IPS DF 6.9 (cell line): ENCODE data around the gene LEF1.

Experiments
- DNase-seq: peaks from one replicate; pipeline ENCODE4 v3.0.0-alpha.2; 2013; ENCODE audit warnings: low read depth, low spot score
- H3K27ac ChIP-seq: one replicate; pipeline ENCODE4 v1.5.1; 2013; ENCODE audit warnings: low read length, control low read depth
- H3K27me3 ChIP-seq: 2 replicates; pipeline ENCODE4 v1.6.1; 2013; ENCODE audit warnings: mild to moderate bottlenecking, low read length; ENCODE audit not compliant: control insufficient read depth, insufficient read depth
- H3K36me3 ChIP-seq: 2 replicates; pipeline ENCODE4 v1.6.1; 2013; ENCODE audit warnings: low read length; ENCODE audit not compliant: control insufficient read depth, insufficient read depth
- H3K4me1 ChIP-seq: 2 replicates; pipeline ENCODE4 v1.6.1; 2013; ENCODE audit warnings: low read length; ENCODE audit not compliant: control insufficient read depth, insufficient read depth
- H3K4me3 ChIP-seq: 2 replicates; pipeline ENCODE4 v1.5.1; 2013; ENCODE audit warnings: mild to moderate bottlenecking, low read length
- H3K9me3 ChIP-seq: 2 replicates; pipeline ENCODE4 v1.6.1; 2013; ENCODE audit warnings: low read length, inconsistent platforms; ENCODE audit not compliant: control insufficient read depth, insufficient read depth
- WGBS: extraction: QIAGEN DNeasy Blood & Tissue Kit; methylation state at CpG from one replicate; pipeline ENCODE4 v1.1.7; 2013; ENCODE audit warnings: mixed read lengths, missing lambda C conversion rate; ENCODE audit not compliant: insufficient read length, insufficient coverage; 5-methylcytosine and 5-hydroxymethylcytosine counted together

Gene LEF1

DNA sequence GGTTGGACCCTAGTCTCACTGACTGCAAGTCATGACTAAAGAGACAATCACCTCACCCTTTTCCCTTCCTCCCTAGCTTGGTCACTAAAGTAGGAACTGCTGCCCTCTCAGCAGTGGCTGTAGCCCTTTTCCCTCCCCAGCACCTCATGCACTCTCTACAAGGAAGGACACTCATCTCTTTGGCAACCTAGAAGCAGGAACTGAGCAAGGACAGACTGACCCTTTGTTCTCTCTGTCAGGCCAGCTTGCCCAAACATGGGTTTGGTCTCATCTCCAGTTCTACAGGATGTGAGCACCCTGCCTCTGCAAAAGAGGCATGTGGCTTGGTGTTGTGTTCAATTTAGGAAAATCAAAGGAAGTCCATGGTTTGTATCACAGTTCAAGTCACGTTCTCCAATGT, 15.8 kb downstream of the LEF1 start:
- H3K36me3 ChIP-seq: no peaks in the 10 kb centered on the region
- H3K4me3 ChIP-seq: no peak overlapping the region
- no peak overlapping the region for H3K27ac ChIP-seq
- no CpG with 5 or more reads among the region's 1 CpG for WGBS
- no peak for DNase-seq
- no peaks in the 10 kb centered on the region for H3K4me1 ChIP-seq
- no peaks in the 10 kb centered on the region for H3K9me3 ChIP-seq
- no peaks in the 10 kb centered on the region for H3K27me3 ChIP-seq

DNA sequence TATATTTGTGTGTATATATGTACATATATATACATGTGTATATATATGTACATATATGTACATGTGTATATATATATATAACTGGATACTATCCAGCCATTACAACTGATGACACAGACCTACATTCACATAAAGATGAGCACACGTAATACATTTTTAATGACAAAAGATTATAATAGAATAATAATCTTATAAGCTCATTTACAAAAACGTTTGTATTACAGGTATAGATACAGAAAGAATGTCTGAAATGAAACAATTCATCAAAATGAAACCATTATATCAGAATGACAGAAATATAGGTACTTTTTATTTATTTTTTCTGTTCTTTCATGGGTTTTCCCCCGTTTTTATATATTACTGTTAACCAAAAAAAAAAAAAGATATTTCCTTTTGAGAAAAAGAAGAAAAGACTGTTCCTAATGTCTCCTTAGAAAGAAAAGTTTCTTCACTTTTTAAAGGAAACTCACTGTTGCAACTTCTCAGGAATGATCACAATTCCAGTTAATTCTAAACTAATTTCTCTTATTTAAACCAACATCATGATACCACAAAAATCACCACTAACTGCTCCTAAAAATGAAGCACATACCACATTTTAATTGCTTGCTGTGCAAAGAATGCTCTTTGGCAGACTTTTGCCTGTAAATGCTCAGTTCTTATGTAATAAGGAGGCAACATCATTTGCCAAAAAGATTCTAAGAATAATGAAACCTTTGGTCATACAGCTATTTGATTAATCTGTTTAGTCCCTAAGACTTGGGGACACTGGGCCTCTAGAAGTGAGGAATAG, 18.9 kb downstream of the LEF1 start:
- Histone ChIP-seq H3K4me1 (no peaks in the 10 kb centered on the region), H3K27ac (no peak overlapping the region), H3K36me3 (no peaks in the 10 kb centered on the region), H3K9me3 (no peaks in the 10 kb centered on the region), H3K4me3 (no peak overlapping the region), H3K27me3 (no peaks in the 10 kb centered on the region)
- WGBS: no CpG with 5 or more reads among the region's 3 CpGs
- DNase-seq: no peak

DNA sequence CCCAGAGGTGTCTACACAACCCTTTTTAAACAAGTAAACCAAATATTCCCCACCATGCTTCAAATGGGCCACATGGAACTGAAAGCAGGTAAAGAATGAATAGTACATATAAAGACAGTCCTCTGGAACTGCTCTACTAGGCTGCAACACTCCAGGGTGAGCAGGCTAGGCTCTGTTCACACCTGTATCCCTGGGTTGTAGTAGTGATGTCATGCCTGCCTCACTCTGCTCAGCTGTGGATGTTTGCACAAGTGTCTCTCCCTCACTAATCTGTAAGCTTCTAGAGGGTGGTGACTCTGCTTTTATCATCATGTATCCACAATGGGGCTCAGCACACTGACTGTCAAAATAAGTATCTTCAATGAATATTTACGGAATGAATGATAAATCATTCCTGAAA, 20.4 kb downstream of the LEF1 start:
- Histone ChIP-seq H3K27me3 (no peaks in the 10 kb centered on the region; the same call in 1 of the 2 replicates), H3K9me3 (no peaks in the 10 kb centered on the region), H3K4me3 (no peak overlapping the region), H3K4me1 (no peaks in the 10 kb centered on the region), H3K36me3 (no peaks in the 10 kb centered on the region), H3K27ac (no peak overlapping the region)
- no CpG with 5 or more reads among the region's 1 CpG for WGBS
- DNase-seq: no peak

DNA sequence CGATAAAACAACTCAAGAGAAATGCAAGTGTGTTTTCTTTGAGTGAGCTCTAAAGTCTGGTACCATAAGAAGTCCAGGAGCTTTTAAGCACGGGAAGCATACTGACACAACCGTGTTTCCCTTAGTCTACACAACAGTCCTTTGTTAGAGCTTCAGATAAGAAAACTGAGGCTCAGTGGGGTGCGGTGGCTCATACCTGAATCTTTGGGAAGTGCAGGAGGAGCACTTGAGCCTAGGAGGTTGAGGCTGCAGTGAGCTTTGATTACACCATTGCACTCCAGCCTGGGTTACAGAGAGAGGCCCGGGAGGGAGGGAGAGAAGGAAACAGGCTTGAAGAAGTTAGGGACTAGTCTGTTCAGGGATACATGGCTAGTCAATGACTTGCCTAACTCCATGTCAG, 21.9 kb downstream of the LEF1 start:
- Histone ChIP-seq H3K27ac (no peak overlapping the region), H3K4me1 (no peaks in the 10 kb centered on the region), H3K4me3 (no peak overlapping the region), H3K9me3 (no peaks in the 10 kb centered on the region), H3K36me3 (no peaks in the 10 kb centered on the region), H3K27me3 (no peaks in the 10 kb centered on the region; the same call in 1 of the 2 replicates)
- WGBS: no CpG with 5 or more reads among the region's 5 CpGs
- no peak for DNase-seq

DNA sequence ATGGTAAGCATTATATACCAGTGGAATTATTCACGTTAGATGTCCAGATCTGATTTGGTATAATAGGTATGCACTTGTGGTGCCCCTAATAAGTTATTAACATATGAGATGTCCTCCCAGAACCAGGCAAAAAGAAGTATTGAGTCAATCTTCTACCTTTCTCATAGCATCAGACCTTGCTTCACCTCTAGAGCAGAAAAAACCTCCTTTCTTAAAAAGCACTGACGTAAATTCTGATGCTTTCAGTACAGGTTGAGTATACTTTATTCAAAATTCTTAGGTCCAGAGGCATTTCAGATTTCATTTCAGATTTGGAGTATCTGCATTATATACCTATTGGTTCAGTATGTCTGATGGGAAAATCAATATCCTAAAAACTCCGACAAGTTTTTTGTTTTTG, 22.4 kb downstream of the LEF1 start:
- no peak for DNase-seq
- WGBS: no CpG with 5 or more reads among the region's 3 CpGs
- Histone ChIP-seq H3K9me3 (no peaks in the 10 kb centered on the region), H3K27me3 (no peaks in the 10 kb centered on the region; the same call in 1 of the 2 replicates), H3K4me1 (no peaks in the 10 kb centered on the region), H3K4me3 (no peak overlapping the region), H3K36me3 (no peaks in the 10 kb centered on the region), H3K27ac (no peak overlapping the region)

DNA sequence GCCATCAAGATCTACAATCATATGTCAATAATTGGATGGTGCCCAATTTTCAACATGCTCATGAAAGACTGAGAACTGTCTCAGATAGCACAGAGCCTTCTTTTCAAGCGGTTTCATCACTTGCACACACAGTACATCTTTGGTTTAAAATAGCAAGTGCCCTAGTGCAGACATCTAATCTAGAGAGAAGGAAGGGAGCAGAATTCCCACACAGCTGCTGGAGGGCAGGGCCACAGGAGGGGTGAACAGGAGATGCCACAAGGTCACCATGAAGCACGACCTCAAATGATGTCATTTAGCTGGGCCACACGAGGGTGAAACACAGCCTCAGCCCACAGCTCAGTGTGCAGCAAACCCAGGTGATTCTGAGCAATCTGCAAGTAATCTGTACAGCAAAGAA, 24.3 kb downstream of the LEF1 start:
- Histone ChIP-seq H3K4me1 (no peaks in the 10 kb centered on the region), H3K4me3 (no peak overlapping the region), H3K36me3 (no peaks in the 10 kb centered on the region), H3K27me3 (no peaks in the 10 kb centered on the region; the same call in 1 of the 2 replicates), H3K27ac (no peak overlapping the region), H3K9me3 (no peaks in the 10 kb centered on the region)
- no peak for DNase-seq
- WGBS: no CpG with 5 or more reads among the region's 3 CpGs

DNA sequence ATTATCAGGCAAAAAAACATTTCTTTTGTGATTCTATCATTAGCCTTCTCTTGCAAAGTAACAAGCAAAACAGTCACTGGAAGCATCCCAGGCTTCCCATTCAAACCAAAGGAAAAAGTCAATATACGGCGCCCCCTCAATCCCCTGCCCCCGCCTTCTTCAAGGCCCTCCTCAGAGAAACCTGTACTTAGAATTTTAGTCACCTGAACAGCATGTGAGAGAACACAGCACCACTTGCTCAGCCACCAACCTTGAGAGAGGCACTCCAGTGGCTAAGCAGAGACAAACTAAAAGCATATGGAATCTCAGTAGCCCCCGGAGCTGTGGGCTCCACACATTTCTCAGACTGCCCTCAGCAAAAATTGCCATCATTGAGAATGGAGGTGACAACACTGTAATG, 25.2 kb downstream of the LEF1 start:
- Histone ChIP-seq H3K4me3 (no peak overlapping the region), H3K9me3 (no peaks in the 10 kb centered on the region), H3K27me3 (no peaks in the 10 kb centered on the region; the same call in 1 of the 2 replicates), H3K27ac (no peak overlapping the region), H3K36me3 (no peaks in the 10 kb centered on the region), H3K4me1 (no peaks in the 10 kb centered on the region)
- DNase-seq: no peak
- no CpG with 5 or more reads among the region's 4 CpGs for WGBS

DNA sequence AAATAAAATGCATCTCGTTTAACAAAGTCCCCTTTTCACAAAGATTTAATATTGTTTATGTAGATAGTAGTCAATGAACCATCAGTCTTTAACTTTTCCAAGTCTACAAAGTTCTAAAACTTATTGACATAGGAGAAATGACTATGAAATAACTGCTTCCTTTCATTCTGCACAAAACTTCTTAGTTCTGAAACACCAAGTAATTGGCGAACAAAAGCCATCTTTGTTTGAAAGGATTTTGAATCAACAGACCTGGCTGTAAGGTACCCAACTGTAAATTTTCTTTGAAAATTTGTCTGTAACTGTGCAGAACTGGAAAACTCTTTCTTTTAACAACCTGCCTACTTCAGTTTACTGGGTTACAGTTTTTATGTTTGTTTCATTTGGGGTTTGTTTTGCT, 25.9 kb downstream of the LEF1 start:
- Histone ChIP-seq H3K9me3 (no peaks in the 10 kb centered on the region), H3K4me1 (no peaks in the 10 kb centered on the region), H3K27me3 (no peaks in the 10 kb centered on the region; the same call in 1 of the 2 replicates), H3K36me3 (no peaks in the 10 kb centered on the region), H3K27ac (no peak overlapping the region), H3K4me3 (no peak overlapping the region)
- no peak for DNase-seq
- no CpG with 5 or more reads among the region's 2 CpGs for WGBS

DNA sequence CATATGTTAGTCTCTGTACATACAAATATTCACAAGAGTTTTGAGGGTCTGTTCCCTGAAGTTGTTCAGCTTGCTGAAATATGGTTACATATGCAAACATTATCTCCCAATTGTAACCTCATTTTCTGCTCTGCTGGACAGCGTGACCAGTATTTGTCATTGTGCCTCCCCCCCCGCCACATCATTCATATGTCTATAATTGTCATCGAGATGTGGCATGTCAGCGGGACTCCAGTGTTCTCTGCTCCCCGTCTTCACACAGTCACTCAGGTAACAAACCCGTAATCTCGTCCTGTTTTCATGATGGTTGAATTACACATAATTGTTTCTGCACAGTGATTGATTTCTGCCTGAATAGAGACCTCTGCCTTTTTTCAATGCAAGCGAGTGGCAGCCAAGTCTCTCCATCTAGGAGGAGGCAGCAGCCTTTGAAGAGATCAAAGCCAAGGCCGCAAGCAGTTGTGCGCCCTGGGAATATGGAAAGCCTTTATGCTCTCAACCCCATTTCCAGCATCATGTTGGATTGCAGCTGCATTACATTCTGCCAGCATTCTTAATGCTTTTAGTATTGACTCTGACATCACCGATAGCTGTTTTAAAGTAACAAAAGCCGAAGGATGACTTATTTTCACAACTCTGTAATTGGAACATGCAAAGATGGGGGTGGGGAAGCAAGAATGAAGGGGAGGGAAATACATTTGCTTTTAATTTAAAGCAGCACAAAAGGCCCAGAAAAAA, 27.4 kb downstream of the LEF1 start:
- no peak overlapping the region for H3K4me3 ChIP-seq
- H3K36me3 ChIP-seq: no peaks in the 10 kb centered on the region
- no CpG with 5 or more reads among the region's 12 CpGs for WGBS
- no peak overlapping the region for H3K27ac ChIP-seq
- no peaks in the 10 kb centered on the region; the same call in 1 of the 2 replicates for H3K27me3 ChIP-seq
- H3K9me3 ChIP-seq: no peaks in the 10 kb centered on the region
- H3K4me1 ChIP-seq: no peaks in the 10 kb centered on the region
- DNase-seq: no peak

DNA sequence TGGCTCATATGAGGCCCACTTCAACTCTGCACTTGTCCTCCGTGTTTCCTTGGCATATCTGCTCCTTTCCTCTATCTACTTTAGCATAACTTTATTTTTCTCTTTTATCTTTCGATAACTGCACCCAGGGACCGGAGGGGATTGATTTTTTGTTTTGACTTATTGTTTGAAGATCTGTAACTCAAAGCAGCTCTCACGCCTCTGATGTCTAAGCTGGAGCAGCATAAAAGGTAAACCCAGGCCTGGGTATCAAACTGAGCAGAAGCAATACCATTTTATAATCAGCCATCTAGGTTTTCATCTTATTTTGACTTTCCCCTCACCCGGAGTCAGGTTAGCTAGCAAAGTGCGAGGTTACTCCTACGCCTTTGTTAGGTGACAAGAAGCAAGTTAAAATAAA, 28.4 kb downstream of the LEF1 start:
- no CpG with 5 or more reads among the region's 7 CpGs for WGBS
- Histone ChIP-seq H3K36me3 (no peaks in the 10 kb centered on the region), H3K27ac (no peak overlapping the region), H3K4me1 (peaks cover 1% of the 10 kb centered on the region; the same call in 1 of the 2 replicates), H3K9me3 (no peaks in the 10 kb centered on the region), H3K4me3 (no peak overlapping the region), H3K27me3 (no peaks in the 10 kb centered on the region; the same call in 1 of the 2 replicates)
- DNase-seq: no peak
